Thyroid gland (tissue), 4 donors: ENCODE results near the gene SMOC1.

ENCODE experiments used
- POLR2A ChIP-seq, 2 donors: fragments of 450-650 bp; IDR thresholded peaks; one replicate each; pipeline ENCODE4 v1.6.1; 2017; ENCODE audit warnings: antibody characterized with exemption in 2 of 2, mild to moderate bottlenecking in 2 of 2, moderate library complexity in 1 of 2
- TF ChIP-seq, protein P1 (sequence below), 6 experiments: fragments of 200-600 bp in 3 of 6; fragments of 450-650 bp in 3 of 6; sonication (generic) in 3 of 6; IDR thresholded peaks; one replicate each; pipeline ENCODE4 v1.5.1; 2016 to 2019; ENCODE audit warnings: antibody characterized with exemption in 6 of 6, mild to moderate bottlenecking in 2 of 6, inconsistent platforms in 1 of 6, moderate library complexity in 1 of 6

DNA sequence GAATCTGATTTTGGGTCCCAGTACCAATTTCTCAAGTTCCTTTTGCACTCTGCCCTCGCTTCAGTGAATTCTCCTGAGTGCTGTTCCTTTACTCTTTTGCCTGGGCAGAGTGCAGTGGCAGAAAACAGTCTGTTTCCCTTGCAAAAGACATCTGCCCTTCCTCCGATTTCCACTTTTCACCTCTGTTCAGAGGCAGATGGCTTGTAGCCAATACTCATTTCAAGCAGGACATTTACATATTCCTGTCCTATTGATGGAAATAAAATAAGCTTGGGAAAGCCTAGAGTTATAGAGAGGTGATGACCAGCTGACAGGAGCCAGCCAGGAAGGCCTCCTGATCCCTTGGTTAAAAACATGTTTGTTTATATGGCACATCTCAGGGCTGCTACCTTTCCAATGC, 198.5 kb downstream of the SMOC1 start:
- TF ChIP-seq, protein P1, sequence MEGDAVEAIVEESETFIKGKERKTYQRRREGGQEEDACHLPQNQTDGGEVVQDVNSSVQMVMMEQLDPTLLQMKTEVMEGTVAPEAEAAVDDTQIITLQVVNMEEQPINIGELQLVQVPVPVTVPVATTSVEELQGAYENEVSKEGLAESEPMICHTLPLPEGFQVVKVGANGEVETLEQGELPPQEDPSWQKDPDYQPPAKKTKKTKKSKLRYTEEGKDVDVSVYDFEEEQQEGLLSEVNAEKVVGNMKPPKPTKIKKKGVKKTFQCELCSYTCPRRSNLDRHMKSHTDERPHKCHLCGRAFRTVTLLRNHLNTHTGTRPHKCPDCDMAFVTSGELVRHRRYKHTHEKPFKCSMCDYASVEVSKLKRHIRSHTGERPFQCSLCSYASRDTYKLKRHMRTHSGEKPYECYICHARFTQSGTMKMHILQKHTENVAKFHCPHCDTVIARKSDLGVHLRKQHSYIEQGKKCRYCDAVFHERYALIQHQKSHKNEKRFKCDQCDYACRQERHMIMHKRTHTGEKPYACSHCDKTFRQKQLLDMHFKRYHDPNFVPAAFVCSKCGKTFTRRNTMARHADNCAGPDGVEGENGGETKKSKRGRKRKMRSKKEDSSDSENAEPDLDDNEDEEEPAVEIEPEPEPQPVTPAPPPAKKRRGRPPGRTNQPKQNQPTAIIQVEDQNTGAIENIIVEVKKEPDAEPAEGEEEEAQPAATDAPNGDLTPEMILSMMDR (IDR thresholded peaks at IDR 0.05): no peak
- TF ChIP-seq POLR2A (IDR thresholded peaks at IDR 0.05): no peak
